ENCODE measurements around the gene NFX1.
A peak's percentile ranks its signal among the peaks of the same experiment; 100 is the strongest.

Gene NFX1

GRCh38 chr9:33290247-33291030 lies at the start of gene NFX1:
NFX1 (plus strand) TSS chr9:33290516; CDS start chr9:33290573, 57 bp downstream.
- peak; percentile 95 for DNase-seq

- DNase-seq: no peak
These were observed 49.0 kb upstream of the NFX1 start for GRCh38 chr9:33241298-33241697.

- no peak for DNase-seq
These were observed 47.6 kb upstream of the NFX1 start for GRCh38 chr9:33242609-33243134.

GRCh38 chr9:33244137-33244784 lies 46.1 kb upstream of the NFX1 start:
- DNase-seq: no peak

- DNase-seq: no peak
These were observed 45.0 kb upstream of the NFX1 start for GRCh38 chr9:33245341-33245740.

- no peak for DNase-seq
These were observed 44.0 kb upstream of the NFX1 start for GRCh38 chr9:33246269-33246860.

- DNase-seq: no peak
These were observed 41.7 kb upstream of the NFX1 start for GRCh38 chr9:33248606-33249005.

GRCh38 chr9:33249087-33249658 lies 41.1 kb upstream of the NFX1 start:
- DNase-seq: no peak

GRCh38 chr9:33249983-33250382 lies 40.3 kb upstream of the NFX1 start:
- no peak for DNase-seq

GRCh38 chr9:33250458-33250995 lies 39.8 kb upstream of the NFX1 start:
- DNase-seq: no peak

GRCh38 chr9:33254211-33254610 lies 36.1 kb upstream of the NFX1 start:
- no peak for DNase-seq

- DNase-seq: no peak
These were observed 35.3 kb upstream of the NFX1 start for GRCh38 chr9:33255014-33255413.

- no peak for DNase-seq
These were observed 34.8 kb upstream of the NFX1 start for GRCh38 chr9:33255471-33255870.

- no peak for DNase-seq
These were observed 34.1 kb upstream of the NFX1 start for GRCh38 chr9:33256236-33256635.

- DNase-seq: no peak
These were observed 33.0 kb upstream of the NFX1 start for GRCh38 chr9:33257276-33257675.

- no peak for DNase-seq
These were observed 29.9 kb upstream of the NFX1 start for GRCh38 chr9:33260372-33260771.

GRCh38 chr9:33263131-33264002 lies 26.9 kb upstream of the NFX1 start:
- DNase-seq: peak; percentile 25

- no peak for DNase-seq
These were observed 26.3 kb upstream of the NFX1 start for GRCh38 chr9:33264003-33264472.

- DNase-seq: peak; percentile 100
These were observed 25.7 kb upstream of the NFX1 start, which contains the start of the genes BAG1 and CHMP5 for GRCh38 chr9:33264473-33265177. BAG1 (minus strand) TSS chr9:33264708. CHMP5 (plus strand) TSS chr9:33265049; CDS start chr9:33265079, 30 bp downstream.

- no peak for DNase-seq
These were observed 25.0 kb upstream of the NFX1 start for GRCh38 chr9:33265211-33265865.

Data from kidney glomerular epithelial cell (primary cell).